Hematopoietic multipotent progenitor cell treated with erythropoietin and hydrocortisone succinate and interleukin-3 and kit ligand, for 6 days (in vitro differentiated cells): ENCODE measurements around the gene TMEM87B.
"Not testable (repeated sequence)": the region's sequence is repeated elsewhere in the genome, so short reads cannot be mapped to it uniquely, and the experiment has no call there.

ENCODE experiments used
- DNase-seq: peaks from one replicate; pipeline ENCODE4 v3.0.0-alpha.2; 2015

TMEM87B gene

GRCh38 chr2:112075490-112076260 is 20.6 kb downstream of the TMEM87B start:
- DNase-seq, result no peak

GRCh38 chr2:112077814-112078213 is 22.7 kb downstream of the TMEM87B start:
- no peak for DNase-seq

GRCh38 chr2:112081262-112081661 is 26.2 kb downstream of the TMEM87B start:
- DNase-seq, result no peak

GRCh38 chr2:112084689-112085374 is 29.8 kb downstream of the TMEM87B start:
- no peak for DNase-seq

GRCh38 chr2:112085375-112085730 is 30.3 kb downstream of the TMEM87B start:
- DNase-seq, result no peak

- no peak for DNase-seq
Measured at GRCh38 chr2:112085916-112086669, 31.0 kb downstream of the TMEM87B start.

GRCh38 chr2:112087346-112088020 is 32.4 kb downstream of the TMEM87B start:
- no peak for DNase-seq

GRCh38 chr2:112089375-112089774 is 34.3 kb downstream of the TMEM87B start:
- no peak for DNase-seq

- DNase-seq, result no peak
Measured at GRCh38 chr2:112092286-112093041, 37.4 kb downstream of the TMEM87B start.

- no peak for DNase-seq
Measured at GRCh38 chr2:112093216-112093615, 38.1 kb downstream of the TMEM87B start.

GRCh38 chr2:112095681-112096080 is 40.6 kb downstream of the TMEM87B start:
- DNase-seq, result no peak

GRCh38 chr2:112096098-112096497 is 41.0 kb downstream of the TMEM87B start:
- DNase-seq, result no peak

GRCh38 chr2:112108178-112108832 is 53.2 kb downstream of the TMEM87B start:
- DNase-seq, result peak; percentile 81

GRCh38 chr2:112109278-112109677 is 54.2 kb downstream of the TMEM87B start:
- DNase-seq, result no peak

- no peak for DNase-seq
Measured at GRCh38 chr2:112110966-112111365, 55.9 kb downstream of the TMEM87B start.

- not testable (repeated sequence) for DNase-seq
Measured at GRCh38 chr2:112113354-112113753, 58.3 kb downstream of the TMEM87B start.

- DNase-seq, result no peak
Measured at GRCh38 chr2:112118148-112118547, 63.1 kb downstream of the TMEM87B start.

GRCh38 chr2:112121682-112122254 is 66.7 kb downstream of the TMEM87B start:
- peak; percentile 78 for DNase-seq

GRCh38 chr2:112129060-112129459 is 74.0 kb downstream of the TMEM87B start:
- DNase-seq, result no peak

GRCh38 chr2:112133344-112133743 is 78.3 kb downstream of the TMEM87B start:
- no peak for DNase-seq

- no peak for DNase-seq
Measured at GRCh38 chr2:112134120-112134519, 79.1 kb downstream of the TMEM87B start.
